ENCODE results near the gene STMN3.

DNA sequence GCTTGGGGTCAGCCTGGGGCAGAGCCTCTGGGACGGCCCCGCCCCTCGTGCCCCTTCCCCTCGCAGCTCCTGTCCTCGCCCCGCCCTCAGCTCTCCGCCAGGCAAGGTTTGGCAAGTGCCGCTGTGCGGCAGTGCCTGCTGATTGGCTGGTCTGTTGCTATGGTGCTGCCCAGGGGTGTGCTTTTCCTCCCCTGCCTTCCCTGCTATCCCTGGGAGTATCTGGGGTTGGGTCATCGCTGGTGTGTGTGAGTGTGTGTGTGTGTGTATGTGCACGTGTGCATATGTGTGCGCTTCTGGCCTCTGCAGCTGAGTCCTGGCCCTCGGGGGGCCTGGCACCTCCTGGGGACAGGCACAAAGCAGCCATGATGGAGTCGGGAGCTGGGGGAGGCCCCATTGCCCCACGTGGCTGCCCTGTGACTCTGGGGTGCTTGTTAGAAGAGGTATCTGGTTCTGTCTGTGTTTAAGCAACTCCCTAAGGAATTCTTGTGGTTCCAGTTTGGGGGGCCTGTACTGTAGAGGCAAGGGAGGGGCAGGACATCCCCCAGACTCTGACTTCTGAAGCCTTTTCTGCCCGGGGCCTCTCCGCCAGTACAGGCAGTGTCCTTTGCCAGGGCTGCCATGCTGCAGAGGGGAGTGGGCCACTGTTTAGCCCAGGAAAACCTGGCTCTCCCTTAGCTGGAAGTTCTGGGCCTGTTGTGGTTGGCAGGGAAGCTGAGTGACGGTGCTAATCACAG, 11.8 kb upstream of the STMN3 start:
- TF ChIP-seq EZH2 (IDR thresholded peaks at IDR 0.05; ENCODE audit: insufficient read depth, poor library complexity, severe bottlenecking) (no peak), EZH2phosphoT487 (IDR thresholded peaks at IDR 0.05; ENCODE audit: insufficient read depth, low read depth) (no peak)

Measured in GM23248 (cell line).